Neural progenitor cell (in vitro differentiated cells): Measurements from ENCODE around the gene CACTIN.
A peak's percentile ranks its signal among the peaks of the same experiment; 100 is the strongest.

Experiments
- EZH2 ChIP-seq: fragments of 200-600 bp; sonication (generic); IDR thresholded peaks from 2 replicates; pipeline ENCODE4 v1.6.1; 2017; ENCODE audit warnings: antibody characterized with exemption, mild to moderate bottlenecking, moderate library complexity
- TF ChIP-seq, protein P1 (sequence below): fragments of 200-600 bp; sonication (generic); IDR thresholded peaks from 2 replicates; pipeline ENCODE4 v1.5.1; 2017; ENCODE audit warnings: antibody characterized with exemption, mild to moderate bottlenecking

DNA sequence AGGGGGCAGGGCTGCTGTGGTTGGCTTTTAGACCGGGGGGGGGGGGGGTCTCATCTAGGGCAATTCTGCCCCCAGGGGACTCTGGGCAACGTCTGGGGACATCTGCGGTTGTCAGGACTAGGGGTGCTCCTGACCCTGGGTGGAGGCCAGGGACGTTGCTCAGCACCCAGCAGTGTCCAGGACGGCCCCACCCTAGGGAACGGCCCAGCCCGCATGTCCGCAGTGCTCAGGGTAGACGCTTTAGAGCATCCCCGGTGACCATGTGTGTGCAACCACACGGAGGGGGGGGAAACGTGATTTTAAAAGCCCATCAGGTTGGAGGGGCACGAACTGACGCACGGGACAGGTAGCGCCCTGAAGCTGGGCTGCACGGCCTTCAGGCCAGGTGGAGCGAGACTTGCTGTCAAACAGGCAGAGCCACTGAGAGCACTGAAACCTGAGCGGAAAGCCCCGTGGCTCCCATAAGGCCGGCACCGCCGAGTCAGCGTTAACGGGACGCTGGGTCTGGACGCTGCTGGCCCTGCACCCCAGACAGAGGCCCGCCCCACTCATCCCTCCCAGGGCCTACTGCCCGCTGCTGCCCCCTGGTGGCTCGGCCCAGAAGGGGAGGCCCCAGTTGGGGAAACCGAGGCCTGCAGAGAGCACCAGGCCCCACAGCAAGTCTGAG is 8.3 kb downstream of the CACTIN start:
- TF ChIP-seq, protein P1, sequence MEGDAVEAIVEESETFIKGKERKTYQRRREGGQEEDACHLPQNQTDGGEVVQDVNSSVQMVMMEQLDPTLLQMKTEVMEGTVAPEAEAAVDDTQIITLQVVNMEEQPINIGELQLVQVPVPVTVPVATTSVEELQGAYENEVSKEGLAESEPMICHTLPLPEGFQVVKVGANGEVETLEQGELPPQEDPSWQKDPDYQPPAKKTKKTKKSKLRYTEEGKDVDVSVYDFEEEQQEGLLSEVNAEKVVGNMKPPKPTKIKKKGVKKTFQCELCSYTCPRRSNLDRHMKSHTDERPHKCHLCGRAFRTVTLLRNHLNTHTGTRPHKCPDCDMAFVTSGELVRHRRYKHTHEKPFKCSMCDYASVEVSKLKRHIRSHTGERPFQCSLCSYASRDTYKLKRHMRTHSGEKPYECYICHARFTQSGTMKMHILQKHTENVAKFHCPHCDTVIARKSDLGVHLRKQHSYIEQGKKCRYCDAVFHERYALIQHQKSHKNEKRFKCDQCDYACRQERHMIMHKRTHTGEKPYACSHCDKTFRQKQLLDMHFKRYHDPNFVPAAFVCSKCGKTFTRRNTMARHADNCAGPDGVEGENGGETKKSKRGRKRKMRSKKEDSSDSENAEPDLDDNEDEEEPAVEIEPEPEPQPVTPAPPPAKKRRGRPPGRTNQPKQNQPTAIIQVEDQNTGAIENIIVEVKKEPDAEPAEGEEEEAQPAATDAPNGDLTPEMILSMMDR, result peak; percentile 82
- no peak for TF ChIP-seq EZH2
